Keratinocyte (primary cell): Measurements from ENCODE around the gene OR52W1. TPM values are rescaled to one million over a fixed set of nuclear protein-coding genes. Genes with fewer than 3 reads are reported as not detected.

ENCODE experiments used
- DNase-seq: peaks from one replicate; pipeline ENCODE4 v3.0.0-alpha.2; 2011; ENCODE audit warnings: low read depth, missing footprints, low spot score
- FAIRE-seq: peaks from 2 replicates; lab custom pipeline; 2011; peaks lifted over from hg19 to GRCh38; lab: Jason Lieb, UNC
- H2AFZ ChIP-seq: 2 replicates; pipeline ENCODE4 v1.6.0; 2012; ENCODE audit warnings: low read length, control low read depth, inconsistent platforms; ENCODE audit not compliant: control insufficient read depth
- H3K27ac ChIP-seq: 2 replicates; pipeline ENCODE4 v1.5.1; 2011; ENCODE audit warnings: low read length; ENCODE audit not compliant: control insufficient read depth, insufficient read depth
- H3K27me3 ChIP-seq: 3 replicates; pipeline ENCODE4 v1.6.0; 2011; ENCODE audit warnings: low read length; ENCODE audit not compliant: control insufficient read depth, insufficient read depth; ENCODE audit errors: extremely low read depth
- H3K36me3 ChIP-seq, 2 experiments: 2 replicates in 1 of 2; 3 replicates in 1 of 2; pipeline ENCODE4 v1.5.1; 2011; ENCODE audit warnings: low read length in 2 of 2, mild to moderate bottlenecking in 1 of 2; ENCODE audit not compliant: control insufficient read depth in 2 of 2, insufficient read depth in 2 of 2; ENCODE audit errors: extremely low read depth in 1 of 2
- H3K4me1 ChIP-seq: 3 replicates; pipeline ENCODE4 v1.5.1; 2011; ENCODE audit warnings: low read length; ENCODE audit not compliant: control insufficient read depth, insufficient read depth; ENCODE audit errors: extremely low read depth
- H3K4me2 ChIP-seq: 3 replicates; pipeline ENCODE4 v1.6.0; 2011; ENCODE audit warnings: low read depth, low read length; ENCODE audit not compliant: control insufficient read depth, insufficient read depth; ENCODE audit errors: extremely low read depth
- H3K4me3 ChIP-seq, 3 experiments: fragments of 200-600 bp in 1 of 3; sonication (generic) in 1 of 3; 2 replicates in 2 of 3; 3 replicates in 1 of 3; pipeline ENCODE4 v1.5.1; 2011 to 2016; ENCODE audit warnings: low read length in 3 of 3, mild to moderate bottlenecking in 3 of 3, control low read depth in 2 of 3, inconsistent platforms in 1 of 3, low read depth in 1 of 3, mixed read lengths in 1 of 3, mixed run types in 1 of 3, moderate library complexity in 1 of 3; ENCODE audit not compliant: control insufficient read depth in 2 of 3, insufficient read depth in 2 of 3; ENCODE audit errors: extremely low read depth in 1 of 3
- H3K79me2 ChIP-seq: 2 replicates; pipeline ENCODE4 v1.6.0; 2012; ENCODE audit warnings: low read length; ENCODE audit not compliant: control insufficient read depth, insufficient read depth
- H3K9ac ChIP-seq: 3 replicates; pipeline ENCODE4 v1.6.0; 2011; ENCODE audit warnings: low read length; ENCODE audit not compliant: control insufficient read depth, insufficient read depth; ENCODE audit errors: extremely low read depth
- H3K9me1 ChIP-seq: 3 replicates; pipeline ENCODE4 v1.6.0; 2011; ENCODE audit warnings: low read length; ENCODE audit not compliant: control insufficient read depth, insufficient read depth; ENCODE audit errors: extremely low read depth
- H3K9me3 ChIP-seq: 2 replicates; pipeline ENCODE4 v1.5.1; 2012; ENCODE audit warnings: low read depth, low read length; ENCODE audit not compliant: control insufficient read depth
- H4K20me1 ChIP-seq: 3 replicates; pipeline ENCODE4 v1.6.0; 2011; ENCODE audit warnings: low read length; ENCODE audit not compliant: control insufficient read depth, insufficient read depth; ENCODE audit errors: extremely low read depth
- CTCF ChIP-seq, 3 experiments: IDR thresholded peaks in 1 of 3; conservative IDR thresholded peaks in 1 of 3; optimal IDR thresholded peaks in 1 of 3; 2 replicates in 2 of 3; 3 replicates in 1 of 3; pipeline versions ENCODE3 to v1.5.1; 2011; ENCODE audit warnings: low read length in 3 of 3, mild to moderate bottlenecking in 3 of 3, moderate library complexity in 2 of 3, control low read depth in 1 of 3, inconsistent platforms in 1 of 3; ENCODE audit not compliant: insufficient read depth in 2 of 3; ENCODE audit errors: extremely low read depth in 1 of 3
- EZH2 ChIP-seq: IDR thresholded peaks from one replicate; pipeline ENCODE4 v1.6.1; 2012; ENCODE audit warnings: inconsistent platforms, mild to moderate bottlenecking, low read length, moderate library complexity
- dilution Hi-C: fragments of 300-500 bp; cut with MboI; formaldehyde crosslinking; loops from one replicate; pipeline ENCODE4 v1.7.0; 2020; ENCODE audit warnings: low sequenced_read_pairs; ENCODE audit not compliant: extremely low pct_ligation_motif_present
- polyA plus RNA-seq, 5 experiments: library from polyadenylated mRNA; depleted of rRNA in 3 of 5; stranded (reverse) in 3 of 5; stranded (forward) in 1 of 5; unstranded in 1 of 5; fragments of >200 nt; gene quantifications; 1 replicate in 1 of 5; 2 replicates in 3 of 5; 3 replicates in 1 of 5; pipeline versions ENCODE4 v1.2.1 to v1.2.3, GENCODE V29; 2011 to 2012; ENCODE audit warnings: missing spikeins in 2 of 5, low read depth in 1 of 5, low replicate concordance in 1 of 5

Gene OR52W1
- polyA plus RNA-seq, 1 donor (not counting 4 experiments of a cell fraction or from before 2014, with no cell fraction given): not detected

- no peak for DNase-seq
- Histone ChIP-seq H3K27me3 (no peaks in the 10 kb centered on the region), H3K9me1 (no peaks in the 10 kb centered on the region), H3K9ac (no peak overlapping the region), H3K9me3 (no peaks in the 10 kb centered on the region), H2AFZ (no peak overlapping the region), H3K79me2 (no peaks in the 10 kb centered on the region), H3K4me3 (no peak overlapping the region), H3K4me2 (no peak overlapping the region), H3K4me1 (no peaks in the 10 kb centered on the region), H4K20me1 (no peaks in the 10 kb centered on the region), H3K27ac (no peak overlapping the region), H3K36me3 (no peaks in the 10 kb centered on the region)
- TF ChIP-seq CTCF (optimal IDR thresholded peaks at IDR 0.05 in 1 of 3, IDR thresholded peaks at IDR 0.05 in 1 of 3, conservative IDR thresholded peaks at IDR 0.05 in 1 of 3; ENCODE audit: extremely low read depth in 1 of 3, insufficient read depth in 2 of 3, low read length in 3 of 3): no peak
- TF ChIP-seq EZH2: no peak
- dilution Hi-C loops: no loop called here
- FAIRE-seq: no peak
These were observed 2.6 kb upstream of the OR52W1 start for GRCh38 chr11:6196396-6196795.

GRCh38 chr11:6197466-6198200 lies 1.4 kb upstream of the OR52W1 start:
- no peak overlapping the region for H3K4me2 ChIP-seq
- no peaks in the 10 kb centered on the region for H4K20me1 ChIP-seq
- H3K36me3 ChIP-seq: no peaks in the 10 kb centered on the region
- H3K9ac ChIP-seq: no peak overlapping the region
- H3K4me1 ChIP-seq: no peaks in the 10 kb centered on the region
- H3K9me3 ChIP-seq: no peaks in the 10 kb centered on the region
- H3K4me3 ChIP-seq: no peak overlapping the region
- no peak for TF ChIP-seq CTCF (optimal IDR thresholded peaks at IDR 0.05 in 1 of 3, IDR thresholded peaks at IDR 0.05 in 1 of 3, conservative IDR thresholded peaks at IDR 0.05 in 1 of 3; ENCODE audit: extremely low read depth in 1 of 3, insufficient read depth in 2 of 3, low read length in 3 of 3)
- TF ChIP-seq EZH2: no peak
- no peak overlapping the region for H2AFZ ChIP-seq
- DNase-seq (no peak), FAIRE-seq (no peak)
- no peaks in the 10 kb centered on the region for H3K9me1 ChIP-seq
- no peak overlapping the region for H3K27ac ChIP-seq
- dilution Hi-C loops: no loop called here
- no peaks in the 10 kb centered on the region for H3K27me3 ChIP-seq
- H3K79me2 ChIP-seq: no peaks in the 10 kb centered on the region
